NCI-H524 treated with DMSO at 0.1 percent for 48 hours (cell line): ENCODE measurements around the gene OGFR.

Experiments
- DNase-seq: peaks from one replicate; lab custom pipeline; 2025; lab: John Stamatoyannopoulos, UW

The OGFR gene

DNA sequence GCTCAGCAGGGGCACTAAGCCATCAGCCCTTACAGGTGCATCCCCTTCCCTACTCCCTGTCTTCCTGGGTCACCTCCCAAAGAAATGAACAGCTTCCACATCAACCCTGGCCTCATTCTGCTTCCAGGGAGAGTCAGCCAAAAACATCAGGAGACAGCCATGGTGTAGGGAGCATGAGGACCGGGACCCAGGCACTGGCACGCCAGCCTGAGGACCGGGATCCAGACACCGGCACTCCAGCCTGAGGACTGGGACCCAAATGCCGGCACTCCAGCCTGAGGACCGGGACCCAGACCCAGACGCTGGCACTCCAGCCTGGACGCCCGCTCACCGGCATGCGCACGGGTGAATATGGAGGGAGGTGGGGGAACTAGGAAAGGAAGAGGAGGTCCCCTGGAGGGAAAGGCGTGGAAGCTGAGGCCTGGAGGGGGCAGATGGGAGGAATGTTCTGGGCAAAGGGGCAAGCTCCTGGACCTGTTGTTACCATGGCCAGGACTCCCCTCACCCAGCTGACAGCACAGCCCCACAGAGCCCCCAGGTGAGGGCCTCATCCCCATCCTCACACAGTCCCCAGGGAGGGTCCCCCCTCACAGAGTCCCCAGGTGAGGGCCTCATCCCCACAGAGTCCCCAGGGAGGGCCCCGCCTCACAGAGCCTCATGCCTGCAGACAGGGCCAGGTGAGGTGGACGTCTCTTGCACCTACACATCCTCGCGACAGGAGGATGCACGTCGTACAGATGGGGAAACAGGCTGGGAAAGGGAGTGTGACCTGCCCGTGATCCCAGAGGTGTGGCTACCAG is 34.3 kb upstream of the OGFR start:
- no peak for DNase-seq

DNA sequence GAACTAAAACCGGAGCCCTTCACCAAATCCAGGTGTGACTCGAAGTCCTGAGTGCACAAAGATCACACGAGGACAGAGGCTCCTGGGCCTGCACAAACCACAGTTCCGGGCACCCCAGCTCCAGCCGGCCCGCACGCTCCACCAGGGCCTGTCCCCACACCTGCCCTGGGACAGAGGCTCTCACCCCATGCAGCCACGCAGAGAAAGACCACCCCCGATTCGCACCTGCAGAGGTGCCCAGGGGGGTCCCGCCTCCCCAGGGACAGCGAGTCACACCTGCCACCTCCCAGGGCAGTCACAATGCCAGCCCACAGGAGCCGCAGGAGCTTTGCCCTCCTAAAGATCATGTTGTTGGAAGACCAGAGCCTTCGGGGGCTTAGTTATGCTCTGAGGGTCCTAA is 33.7 kb upstream of the OGFR start:
- DNase-seq: no peak

DNA sequence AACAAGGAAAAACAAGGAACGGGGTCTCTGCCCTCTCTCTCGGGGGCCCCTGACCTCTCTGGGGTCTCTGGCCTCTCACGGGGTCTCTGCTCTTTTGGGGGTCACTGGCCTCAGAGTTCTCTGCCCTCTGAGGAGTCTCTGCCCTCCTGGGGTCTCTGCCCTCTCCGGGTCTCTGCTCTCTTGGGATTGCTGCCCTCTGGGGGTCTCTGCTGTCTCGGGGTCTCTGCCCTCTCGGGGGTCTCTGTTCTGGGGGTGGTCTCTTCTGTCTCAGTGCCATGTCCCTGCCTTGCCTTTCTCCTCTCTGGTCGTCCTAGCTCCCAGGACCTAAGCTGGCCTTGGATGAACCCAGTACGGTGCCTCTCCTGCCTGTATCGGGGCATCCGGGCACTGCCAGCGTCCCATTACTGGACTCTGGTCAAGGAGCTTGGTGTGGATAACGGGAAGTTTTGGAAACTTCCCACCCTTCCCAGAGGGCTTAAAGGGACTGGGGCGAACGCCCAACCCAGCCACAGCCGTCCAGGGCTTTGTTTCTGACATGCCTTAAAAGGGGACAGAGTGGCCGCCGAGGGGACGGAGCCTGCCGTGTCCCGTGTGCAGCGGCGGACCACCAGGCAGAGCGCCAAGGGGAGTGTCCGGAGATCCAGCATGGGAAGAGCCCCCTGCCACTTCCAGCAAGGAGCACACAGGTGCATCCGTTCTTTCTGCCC is 33.1 kb upstream of the OGFR start:
- DNase-seq: no peak

DNA sequence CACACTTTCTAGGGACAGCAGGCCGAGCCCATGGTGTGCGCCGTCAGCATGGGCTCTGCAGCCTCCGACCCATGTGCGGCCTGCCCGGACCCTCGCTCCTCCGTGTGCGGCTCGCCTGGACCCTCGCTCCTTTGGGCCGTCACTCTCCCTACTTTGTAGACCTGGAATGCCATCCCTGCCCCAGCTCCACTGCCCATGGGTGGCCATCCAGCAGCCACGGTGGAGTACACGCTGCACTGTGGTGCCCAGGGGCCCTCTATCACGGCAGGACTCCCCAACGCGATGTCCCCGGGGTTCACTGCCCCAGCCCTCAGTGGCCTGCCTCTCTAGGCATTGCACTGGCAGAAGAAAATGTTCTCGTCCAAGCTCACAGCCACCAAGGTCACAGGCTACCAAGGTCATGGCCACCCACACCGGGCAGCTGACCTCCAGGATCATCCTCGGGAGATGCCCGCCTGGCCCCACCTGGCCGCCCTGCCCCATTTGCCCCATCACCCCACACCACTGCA is 32.5 kb upstream of the OGFR start:
- no peak for DNase-seq

DNA sequence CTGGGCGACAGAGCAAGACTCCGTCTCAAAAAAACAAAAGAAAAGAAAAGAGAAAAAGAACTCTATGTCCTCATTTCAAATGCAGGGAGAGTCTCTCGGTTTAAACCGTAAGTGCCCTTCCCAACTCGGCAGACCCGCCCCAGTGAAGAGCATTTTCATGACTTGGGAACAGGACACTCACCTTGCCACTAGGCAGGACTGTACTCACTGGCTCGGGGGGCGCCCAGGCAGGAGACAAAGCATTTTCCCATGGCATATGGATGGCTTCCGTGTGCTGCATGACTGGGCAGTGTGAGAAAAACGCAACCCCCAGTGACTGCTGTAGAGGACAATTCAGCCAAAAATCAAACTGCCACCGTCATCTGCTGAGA is 32.0 kb upstream of the OGFR start:
- no peak for DNase-seq

DNA sequence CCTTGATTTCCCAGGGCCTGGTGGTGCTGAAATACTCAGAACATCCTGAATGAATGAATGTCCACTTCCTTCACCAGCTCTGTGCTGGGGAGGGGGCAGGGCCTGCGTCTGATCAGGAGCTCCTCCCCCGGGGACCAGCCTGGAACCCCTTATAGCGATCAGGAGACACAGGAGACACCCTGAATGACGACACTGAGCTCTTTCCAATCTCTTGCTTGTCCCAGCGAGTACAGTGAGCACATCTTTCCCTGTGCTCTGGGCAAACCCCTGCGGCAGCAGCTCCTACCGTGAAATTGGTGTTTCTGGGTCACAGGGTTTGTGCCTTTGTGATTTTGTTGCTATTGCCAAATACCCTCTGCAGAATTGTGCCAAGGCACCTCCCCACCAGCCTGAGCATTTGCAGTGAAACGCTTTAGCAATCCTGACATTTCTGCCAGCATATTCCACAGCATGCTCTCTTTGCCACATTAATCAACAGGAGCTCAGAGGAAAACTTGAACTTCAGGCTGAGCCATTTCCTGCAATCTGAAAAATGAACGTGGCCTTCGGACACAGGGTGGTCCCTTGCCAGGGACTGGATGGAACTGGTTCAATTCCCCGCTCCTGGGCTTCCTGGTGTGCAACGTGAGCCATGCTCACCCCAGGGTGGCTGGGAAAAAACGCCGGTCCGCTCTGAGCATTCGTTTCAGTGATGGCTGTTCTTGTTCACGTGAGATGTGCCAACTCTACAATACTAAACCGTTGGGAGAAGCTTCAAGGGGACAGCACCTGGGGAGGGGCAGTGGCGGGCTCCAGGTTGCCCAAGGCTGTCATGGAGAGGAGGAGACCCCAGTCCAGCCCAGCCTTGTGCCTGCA is 31.4 kb upstream of the OGFR start:
- no peak for DNase-seq

DNA sequence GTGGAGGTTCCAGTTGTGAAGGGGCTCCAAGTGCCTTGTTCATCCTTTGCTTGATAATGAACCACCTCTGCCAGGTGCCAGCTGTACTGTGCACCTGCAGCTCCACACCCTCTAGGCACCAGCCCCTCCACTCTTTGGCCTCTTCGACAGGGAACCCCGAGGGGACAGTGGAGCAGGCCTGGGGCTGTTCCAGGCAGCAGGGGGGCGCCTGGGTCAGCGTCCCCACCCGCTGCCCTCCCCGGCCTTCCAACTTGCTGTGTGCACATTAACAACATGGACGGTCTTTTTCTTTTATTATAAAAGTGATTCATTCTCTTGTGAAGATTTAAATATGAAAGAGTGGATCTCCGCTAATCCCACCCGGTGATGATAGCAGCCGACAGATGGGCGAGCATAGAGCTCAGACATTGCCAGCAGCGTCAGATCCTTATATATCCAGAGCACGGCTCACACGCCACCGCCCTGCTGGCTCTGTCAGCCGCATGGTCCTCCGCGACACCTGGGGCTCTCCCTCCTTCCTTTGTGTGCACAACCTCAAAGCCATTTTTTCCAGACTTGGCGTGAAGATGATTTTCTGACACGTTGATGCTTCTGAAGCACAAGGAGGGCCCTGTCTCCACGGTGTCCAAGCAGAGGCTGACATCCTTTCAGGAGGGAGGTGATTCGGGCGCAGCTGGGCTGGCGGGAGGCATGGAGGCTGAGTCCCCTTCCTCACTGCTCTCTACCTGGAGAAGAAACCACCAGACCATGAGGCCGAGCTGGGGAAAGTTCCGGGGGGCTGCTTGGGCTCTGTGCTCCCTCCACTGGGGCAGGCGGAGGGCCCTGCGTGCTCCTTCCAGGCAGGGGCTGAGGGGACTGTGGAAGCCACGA is 30.6 kb upstream of the OGFR start:
- peak; percentile 85 for DNase-seq

DNA sequence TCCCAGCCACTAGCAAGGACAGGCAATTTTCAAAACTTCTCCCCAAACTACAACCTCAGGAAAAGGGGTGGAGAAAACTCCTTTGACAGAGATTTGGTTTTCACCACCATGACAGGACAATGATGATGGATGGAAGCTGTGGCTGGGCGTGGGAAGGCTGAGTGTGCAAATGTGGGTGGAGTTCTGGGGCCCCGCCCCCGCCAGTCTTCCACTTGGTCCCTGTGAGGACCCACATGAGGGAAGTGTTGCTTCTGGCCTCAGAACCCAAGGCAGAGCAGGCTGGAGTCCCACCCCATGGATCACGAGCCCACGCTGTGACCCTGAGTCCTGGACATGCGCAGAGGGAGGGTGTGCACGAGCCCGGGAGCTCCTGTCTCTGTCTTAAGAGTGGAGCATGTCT is 29.9 kb upstream of the OGFR start:
- no peak for DNase-seq

DNA sequence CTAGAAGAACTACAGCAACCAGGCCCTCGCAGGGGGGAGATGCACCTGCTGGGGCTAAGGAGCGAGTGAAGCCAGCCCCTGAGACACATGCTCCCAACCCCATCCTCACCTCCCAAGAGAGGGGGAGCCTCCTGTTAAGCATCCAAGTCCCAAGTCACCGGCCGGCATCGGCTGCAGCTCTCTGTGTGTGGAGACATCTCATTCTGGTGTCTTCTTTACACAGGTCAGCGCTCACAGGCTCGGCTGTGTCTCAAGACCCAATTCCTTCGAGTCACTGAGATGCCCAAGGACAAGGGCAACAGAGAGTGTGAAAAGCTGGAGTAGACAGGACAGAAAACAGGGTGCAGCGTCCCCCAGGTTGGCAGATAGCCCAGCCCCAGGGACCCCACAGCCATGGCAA is 29.4 kb upstream of the OGFR start:
- no peak for DNase-seq

DNA sequence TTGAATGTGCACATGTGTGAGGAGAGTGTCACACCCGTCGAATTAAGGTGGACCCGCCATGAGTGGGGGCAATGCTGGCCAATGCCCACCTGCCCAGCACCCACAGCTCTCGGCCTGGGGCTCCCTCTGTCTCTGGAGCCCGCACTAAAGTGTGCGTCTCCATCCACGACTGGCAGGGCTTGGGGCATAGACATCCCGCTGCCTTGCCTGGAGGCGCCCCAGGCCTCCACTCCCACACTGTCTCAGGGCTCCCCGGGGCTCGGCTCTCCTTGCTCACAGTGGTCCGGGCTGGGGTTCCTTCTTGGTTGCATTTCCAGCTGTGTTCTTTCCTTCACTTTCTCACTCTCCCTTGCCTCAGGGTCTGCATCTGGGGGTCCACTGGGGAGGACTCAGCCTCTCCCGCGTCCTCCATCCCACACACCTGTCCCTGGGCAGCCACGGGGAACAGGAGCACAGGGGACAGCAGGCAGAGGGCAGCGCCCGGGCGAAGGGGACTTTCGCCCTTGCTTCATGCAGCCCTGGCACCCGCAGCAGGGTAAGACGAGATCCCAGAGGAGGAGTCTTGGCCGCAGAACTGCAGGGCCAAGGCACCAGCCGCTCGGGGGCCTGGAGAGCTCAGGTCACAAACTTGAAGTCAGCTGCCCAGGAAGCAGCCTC is 28.5 kb upstream of the OGFR start:
- DNase-seq: no peak

DNA sequence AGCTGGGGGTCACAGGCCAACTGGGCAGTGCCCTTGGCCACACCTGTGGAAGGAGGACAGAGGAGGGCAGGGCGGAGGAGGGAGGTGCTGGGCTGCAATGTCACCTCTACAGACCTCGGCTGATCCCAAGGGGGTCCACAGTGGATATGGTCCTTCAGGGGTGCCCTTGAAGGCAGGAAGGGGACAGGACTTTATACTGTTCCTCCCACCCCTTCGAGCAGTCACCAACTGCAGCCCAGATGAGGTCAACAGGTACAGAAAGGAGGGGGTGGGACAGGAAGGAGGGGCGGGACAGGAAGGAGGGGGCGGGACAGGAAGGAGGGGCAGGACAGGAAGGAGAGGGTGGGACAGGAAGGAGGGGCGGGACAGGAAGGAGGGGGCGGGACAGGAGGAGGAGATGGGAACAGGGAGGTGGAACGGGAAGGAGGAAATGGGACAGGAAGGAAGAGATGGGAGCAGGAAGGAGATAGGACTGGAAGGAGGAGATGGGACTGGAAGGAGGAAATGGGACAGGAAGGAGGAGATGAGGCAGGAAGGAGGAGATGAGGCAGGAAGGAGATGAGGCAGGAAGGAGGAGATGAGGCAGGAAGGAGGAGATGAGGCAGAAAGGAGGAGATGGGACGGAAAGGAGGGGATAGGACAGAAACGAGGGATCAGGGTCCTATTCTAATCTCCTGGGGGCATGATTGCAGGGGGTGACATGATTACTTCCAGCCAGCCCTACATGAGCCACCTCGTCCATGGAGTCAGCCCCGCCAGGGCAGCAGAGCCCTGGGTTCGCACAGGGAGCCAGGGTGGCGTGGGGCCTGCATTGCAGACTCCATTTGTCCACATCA is 27.7 kb upstream of the OGFR start:
- DNase-seq: no peak

DNA sequence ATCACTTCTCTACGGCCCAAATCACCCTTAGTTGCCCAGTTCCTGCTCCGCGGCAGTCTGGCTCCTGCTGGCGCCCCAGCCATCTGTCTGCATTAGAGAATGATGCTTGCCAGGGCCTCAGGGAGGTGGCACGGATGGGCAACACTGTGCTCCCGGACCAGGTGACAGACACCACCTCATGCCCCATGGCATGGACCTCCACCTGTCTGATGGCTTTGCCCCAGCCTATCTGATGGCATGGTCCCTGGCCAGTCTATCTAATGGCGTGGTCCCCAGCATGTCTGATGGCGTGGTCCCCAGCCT is 27.2 kb upstream of the OGFR start:
- peak; percentile 12 for DNase-seq

DNA sequence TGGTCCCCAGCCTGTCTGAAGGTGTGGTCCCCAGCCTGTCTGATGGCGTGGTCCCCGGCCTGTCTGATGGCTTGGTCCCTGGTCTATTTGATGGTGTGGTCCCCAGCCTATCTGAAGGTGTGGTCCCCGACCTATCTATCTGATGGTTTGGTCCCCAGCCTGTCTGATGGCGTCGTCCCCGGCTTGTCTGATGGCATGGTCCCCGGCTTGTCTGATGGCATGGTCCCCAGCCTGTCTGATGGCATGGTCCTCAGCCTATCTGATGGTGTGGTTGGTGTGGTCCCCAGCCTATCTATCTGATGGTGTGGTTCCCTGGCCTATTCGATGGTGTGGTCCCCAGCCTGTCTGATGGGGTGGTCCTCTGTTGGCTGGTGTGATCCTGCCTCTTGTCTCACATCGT is 26.6 kb upstream of the OGFR start:
- DNase-seq: no peak

DNA sequence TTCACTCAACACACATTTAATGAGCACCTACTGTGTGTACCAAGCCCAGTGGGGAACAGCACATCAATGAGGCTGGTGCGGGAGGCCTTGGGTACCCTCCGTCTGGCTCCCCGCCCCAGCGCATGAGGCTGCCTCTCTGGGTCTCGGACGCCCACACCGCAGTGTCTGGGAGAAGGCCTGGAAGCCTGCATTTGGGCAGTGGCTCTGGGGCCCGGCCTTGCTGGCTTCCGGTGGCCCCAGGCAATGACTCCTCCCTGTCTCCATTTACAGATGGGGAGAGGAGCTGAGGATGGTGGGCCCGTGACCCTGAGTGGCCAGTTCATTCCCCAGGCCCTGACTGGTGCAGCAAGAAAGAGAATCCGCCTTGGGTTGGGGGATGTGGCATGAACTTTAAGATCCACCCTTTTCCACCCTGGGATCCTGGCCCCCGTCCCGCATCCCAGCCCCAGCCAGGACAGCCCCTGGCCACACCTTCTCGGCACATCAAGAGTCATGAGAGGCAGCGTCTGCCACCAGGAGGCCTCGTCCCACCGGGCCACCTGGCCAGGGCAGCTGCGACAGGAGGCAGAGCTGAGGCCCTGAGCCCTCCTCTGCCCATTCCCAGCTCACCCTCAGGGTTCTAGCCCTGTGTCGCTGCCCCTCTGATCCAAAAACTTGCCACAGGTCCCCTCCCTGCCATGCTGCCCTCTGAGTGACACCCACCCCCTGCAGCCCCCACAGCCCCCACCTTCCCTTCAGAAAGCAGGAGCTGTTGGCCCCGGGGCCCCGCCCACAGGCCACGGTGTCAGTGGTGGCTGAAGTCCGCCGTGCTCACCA is 25.8 kb upstream of the OGFR start:
- no peak for DNase-seq

DNA sequence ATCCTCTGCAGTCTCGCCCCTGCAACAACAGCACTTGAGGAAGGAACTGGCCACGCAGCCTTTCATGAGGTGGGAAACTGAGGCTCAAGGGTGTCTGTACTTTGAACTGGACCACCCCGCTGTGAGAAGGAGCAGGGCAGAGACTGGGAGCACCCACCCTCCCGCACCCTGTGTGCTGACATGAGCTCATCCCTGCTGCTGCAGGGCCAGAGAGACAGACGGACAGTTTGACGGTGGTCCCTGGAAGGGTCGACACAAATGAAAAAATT is 25.3 kb upstream of the OGFR start:
- no peak for DNase-seq

DNA sequence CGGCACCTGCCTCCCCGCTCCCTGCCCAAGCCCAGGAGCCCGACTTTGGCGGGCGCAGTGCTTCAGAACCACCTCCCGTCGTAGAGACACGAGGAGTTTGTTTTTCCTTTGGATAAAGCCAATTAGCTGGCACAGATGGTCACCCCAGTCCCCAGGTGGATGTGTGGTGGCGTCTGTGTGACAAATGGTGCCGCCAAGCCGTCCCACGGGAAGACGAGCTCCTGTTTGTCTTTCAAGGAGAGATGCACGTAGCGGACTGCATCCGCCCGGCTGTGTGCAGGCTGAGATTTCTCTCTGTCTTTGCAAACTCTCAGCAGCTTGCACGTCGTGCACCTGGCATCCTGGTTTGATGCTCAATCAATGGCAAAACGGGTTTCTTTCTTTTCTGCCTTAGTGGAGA is 24.4 kb upstream of the OGFR start:
- DNase-seq: peak; percentile 83

DNA sequence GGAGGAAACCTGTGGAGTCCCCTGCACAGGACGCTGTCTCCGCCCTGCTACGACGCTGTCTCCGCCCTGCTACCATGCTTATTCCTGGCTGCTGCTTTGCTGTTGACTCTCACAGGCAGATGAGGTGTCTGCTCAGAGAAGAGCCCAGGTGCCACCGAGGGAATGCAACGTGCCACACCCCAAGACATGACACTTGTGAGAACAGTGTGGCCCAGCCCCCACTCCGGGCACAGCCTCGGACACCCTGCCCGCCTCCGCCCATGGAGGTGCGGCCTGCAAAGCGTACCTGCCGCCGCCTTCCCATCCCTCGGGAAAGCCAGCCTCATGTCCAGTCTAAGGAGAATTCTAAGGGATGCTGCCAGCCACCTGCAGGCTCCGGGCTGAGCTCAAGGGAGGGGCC is 23.9 kb upstream of the OGFR start:
- no peak for DNase-seq

DNA sequence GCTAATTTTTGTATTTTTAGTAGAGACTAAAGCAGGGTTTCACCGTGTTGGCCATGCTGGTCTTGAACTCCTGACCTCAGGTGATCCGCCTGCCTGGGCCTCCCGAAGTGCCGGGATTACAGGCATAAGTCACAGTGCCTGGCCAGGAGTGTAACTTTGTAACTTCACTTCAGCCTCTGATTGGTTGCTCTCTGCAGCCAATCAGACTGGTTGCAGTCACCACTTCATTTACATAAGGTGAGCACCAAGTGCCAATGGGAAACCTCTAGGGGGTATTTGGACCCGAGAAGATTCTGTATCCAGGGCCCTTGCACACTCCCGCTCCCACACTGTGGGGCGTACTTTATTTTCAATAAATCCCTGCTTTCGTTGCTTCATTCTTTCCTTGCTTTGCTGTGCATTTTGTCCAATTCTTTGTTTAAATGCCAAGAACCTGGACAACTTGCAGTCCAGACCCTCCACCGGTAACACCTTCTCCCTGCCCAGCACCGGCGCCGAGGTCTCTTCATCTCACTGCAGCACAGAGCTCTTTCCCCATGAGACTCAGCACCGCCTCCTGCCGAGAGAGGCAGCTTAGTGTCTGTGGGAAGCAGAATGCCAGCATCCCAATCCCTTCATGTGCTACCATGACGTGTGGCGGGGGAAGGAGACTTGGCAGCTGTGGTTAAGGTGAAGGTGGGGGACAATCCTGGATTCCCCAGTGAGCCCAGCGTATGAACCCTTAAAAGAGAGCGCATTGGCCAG is 22.3 kb upstream of the OGFR start:
- DNase-seq: no peak

DNA sequence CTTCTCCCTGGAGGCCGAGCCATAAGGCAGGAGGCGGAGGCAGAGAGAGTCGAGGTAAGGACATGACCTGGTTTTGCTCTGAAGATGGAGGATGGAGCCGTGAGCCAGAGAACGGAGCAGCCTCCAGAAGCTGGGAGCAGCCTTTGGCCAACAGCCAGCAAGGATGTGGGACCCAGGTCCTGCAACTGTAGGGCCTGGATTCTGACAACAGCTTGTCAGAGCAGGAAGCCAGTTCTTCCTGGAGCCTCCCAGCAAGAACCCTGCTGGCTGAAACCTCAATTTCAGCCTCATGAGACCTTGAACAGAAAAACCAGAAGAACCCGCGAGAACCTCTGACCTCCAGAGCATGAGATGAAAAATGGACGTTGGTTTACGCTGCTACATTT is 21.7 kb upstream of the OGFR start:
- DNase-seq: no peak
